Stimulated activated CD4-positive, alpha-beta T cell treated with anti-CD3 and anti-CD28 coated beads, Interleukin-1b, Interleukin-23, amount 100 ng/mL, for 24 hours (primary cell): ENCODE results near the gene INSR.
"Not testable (repeated sequence)": the region's sequence is repeated elsewhere in the genome, so short reads cannot be mapped to it uniquely, and the experiment has no call there.

Experiments
- DNase-seq, 4 experiments: peaks; one replicate each; pipeline ENCODE4 v3.0.0-alpha.2; 2020; ENCODE audit warnings: low read depth in 4 of 4, low spot score in 1 of 4

Gene INSR

DNA sequence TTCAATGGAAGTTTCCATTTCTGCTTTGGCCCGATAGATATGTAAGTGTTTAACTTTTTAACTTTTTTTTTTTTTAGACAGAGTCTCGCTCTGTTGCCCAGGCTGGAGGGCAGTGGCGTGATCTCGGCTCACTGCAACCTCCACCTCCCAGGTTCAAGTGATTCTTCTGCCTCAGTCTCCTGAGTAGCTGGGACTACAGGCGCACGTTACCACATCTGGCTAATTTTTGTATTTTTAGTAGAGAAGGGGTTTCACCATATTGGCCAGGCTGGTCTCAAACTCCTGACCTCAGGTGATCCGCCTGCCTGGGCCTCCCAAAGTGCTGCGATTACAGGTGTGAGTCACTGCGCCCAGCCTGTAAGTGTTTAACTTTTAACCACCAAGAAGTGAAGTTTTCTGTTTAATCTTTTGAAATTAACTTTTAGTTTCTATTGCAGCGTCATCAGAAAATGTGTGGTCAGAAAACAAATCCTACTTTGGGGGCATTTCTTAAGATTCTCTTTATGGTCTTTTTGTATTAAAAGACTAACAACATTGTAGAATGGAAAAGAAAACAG is 147.0 kb downstream of the INSR start:
- not testable (repeated sequence) for DNase-seq

DNA sequence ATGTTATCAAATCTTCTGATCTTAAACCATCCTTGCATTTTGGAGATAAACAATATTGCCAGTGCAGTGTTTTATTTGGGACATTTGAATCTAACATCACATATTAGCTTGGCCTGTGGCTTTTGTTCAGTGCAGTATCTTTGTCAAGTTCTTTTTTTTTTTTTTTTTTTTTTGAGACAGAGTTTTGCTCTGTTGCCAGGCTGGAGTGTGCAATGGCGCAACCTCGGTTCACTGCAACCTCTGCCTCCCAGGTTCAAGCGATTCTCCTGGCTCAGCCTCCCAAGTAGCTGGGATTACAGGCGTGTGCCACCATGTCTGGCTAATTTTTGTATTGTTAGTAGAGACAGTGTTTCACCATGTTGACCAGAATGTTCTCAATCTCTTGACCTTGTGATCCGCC is 148.1 kb downstream of the INSR start:
- DNase-seq = not testable (repeated sequence)

DNA sequence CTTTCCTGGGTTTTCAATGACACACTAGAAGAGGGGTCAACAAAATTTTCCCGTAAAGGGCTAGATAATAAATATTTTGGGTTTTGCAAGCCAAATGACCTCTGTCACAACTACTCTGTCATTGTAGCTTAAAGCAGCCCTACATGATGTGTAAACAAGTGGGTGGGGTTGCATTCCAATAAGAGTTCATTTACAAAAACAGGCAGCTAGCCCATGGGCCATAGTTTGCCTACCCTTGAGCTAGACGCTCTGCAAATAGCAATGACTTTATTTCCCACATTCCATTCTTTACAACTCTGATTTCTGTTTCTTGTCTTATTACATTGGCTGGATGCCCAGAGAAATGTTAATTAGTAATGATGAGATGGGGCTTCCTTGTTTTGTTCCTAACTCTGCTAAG is 148.7 kb downstream of the INSR start:
- no peak for DNase-seq

DNA sequence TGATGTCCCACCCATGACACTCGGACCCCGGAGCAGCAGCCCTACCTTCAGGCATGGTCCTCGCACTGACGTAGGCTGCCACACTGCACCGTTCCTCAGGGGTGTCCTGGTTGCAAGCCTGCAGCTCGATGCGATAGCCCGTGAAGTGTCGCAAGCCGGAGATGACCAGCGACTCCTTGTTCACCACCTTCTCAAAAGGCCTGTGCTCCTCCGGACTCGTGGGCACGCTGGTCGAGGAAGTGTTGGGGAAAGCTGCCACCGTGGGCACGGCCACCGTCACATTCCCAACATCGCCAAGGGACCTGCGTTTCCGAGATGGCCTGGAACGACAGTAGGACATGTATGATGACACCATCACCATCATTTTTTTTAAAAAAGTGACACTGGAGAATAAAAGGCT is 151.4 kb downstream of the INSR start:
- DNase-seq = no peak

DNA sequence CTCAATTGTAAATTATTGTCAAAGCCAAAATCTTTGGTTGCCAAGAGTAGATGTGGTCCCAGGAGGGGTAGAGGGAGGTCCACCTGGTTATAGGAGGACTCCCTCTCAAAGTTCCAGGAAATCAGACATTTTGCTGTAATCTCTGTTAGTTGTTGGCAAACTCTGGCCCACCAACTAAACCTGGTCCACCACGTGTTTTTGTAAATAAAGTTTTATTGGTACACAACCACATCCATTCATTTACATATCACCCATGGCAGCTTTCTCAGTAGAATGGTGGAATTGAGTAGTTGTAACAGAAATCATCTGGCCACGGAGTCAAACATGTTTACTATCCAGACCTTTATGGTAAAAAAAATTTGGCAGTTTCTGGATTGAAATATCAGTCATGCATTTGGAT is 154.1 kb downstream of the INSR start:
- no peak for DNase-seq

DNA sequence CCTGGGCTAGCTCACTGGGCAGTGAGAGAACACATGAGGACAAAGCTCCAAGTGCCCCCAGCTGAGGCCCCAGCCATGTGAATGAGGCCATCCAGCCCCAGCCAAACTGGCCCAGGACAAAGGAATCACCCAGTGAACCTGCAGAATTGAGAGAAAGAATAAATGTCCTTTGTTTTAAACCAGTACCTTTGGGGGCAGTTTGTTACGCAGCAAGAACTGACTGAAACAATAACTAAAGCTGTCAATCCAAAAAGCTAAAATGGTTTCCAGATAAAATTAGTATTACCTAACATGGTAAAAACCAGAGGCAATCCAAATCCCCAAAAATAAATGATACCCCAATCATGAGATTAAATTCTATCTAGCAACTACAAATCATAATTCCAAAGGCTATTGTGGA is 155.1 kb downstream of the INSR start:
- no peak for DNase-seq

DNA sequence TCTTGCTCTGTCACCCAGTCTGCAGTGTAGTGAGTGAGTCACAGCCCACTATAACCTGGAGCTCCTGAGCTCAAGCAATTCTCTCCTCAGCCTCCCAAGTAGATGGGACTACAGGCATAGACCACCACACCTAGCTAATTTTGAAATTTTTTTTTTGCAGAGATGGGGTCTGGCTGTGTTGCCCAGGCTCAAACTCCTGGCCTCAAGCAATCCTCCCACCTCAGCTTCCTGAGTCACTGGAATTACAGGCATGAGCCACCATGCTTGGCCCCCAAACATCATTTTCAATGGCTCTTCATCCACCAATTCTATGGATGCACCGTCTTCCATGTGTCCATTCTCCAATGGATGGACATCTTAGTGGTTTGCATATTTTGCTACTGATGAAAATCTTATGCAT is 155.8 kb downstream of the INSR start:
- DNase-seq = no peak

DNA sequence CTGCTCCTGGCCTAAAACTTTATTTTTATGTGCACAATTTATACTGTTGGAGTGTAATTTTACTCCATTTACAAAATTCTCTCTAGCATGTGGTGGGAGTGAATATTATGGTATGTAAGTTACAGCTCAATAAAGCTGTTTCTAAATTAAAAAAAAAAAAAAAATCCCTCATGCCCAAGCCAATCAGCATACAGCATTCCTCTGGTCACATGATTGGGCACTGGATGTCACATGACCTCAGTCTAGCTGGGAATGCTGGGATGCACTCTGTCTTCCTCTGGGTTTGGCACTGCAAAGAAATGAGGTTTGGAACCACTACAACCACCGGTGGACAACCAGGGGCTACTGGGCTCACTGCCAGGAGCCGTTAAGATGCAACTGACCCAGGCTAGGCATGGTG is 157.1 kb downstream of the INSR start:
- DNase-seq = no peak

DNA sequence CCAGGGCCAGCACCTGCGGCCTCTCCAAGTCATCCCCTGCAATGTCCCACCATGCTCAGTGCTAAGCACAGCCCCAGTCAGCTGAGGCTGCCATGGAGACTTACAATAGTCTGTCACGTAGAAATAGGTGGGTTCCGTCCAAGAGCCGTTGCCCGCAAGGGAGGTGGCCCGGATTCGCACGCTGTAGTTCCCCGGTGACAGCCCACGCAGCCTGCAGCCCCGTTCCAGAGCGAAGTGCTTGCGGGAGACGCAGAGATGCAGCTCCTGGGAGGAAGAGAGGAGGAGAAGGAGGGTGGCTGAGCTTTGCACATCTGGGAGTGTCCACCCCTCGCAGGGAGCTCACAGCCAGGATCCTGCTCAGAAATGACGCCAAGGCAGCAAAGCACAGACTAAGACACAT is 162.2 kb downstream of the INSR start:
- DNase-seq = no peak

DNA sequence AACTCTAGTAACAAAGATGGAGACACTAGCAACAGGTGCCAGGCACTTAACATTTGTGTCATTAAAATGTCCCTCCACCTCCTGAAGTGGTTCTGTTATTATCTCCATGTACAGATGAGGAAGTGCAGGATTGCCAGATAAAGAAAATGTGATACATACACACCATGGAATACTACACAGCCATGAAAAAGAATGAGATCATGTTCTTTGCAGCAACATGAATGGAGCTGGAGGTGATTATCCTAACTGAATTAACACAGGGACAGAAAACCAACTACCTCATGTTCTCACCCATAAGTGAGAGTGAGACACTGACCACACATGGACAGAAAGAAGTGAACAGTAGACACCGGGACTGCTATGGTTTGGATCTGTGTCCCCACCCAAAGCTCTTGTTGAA is 164.2 kb downstream of the INSR start:
- DNase-seq = no peak

DNA sequence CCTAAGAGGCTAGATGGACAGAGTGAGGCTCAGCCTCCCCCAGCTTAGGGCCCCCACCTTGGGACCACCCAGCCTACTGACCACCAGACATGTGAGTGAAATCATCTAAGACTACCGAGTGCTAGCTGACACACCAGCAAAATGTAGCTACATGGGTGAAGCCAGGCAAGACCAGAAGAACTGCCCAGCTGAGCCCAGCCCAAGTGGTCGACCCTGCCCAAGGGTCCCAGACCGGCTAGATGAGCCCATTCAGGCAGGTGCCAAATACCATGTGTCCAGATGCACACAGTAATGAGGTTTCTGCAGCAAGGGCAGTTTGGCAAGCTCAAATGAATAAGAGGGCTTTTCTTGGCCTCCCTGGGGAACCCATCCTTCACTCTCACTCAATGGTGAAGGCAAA is 168.1 kb downstream of the INSR start:
- DNase-seq = no peak

DNA sequence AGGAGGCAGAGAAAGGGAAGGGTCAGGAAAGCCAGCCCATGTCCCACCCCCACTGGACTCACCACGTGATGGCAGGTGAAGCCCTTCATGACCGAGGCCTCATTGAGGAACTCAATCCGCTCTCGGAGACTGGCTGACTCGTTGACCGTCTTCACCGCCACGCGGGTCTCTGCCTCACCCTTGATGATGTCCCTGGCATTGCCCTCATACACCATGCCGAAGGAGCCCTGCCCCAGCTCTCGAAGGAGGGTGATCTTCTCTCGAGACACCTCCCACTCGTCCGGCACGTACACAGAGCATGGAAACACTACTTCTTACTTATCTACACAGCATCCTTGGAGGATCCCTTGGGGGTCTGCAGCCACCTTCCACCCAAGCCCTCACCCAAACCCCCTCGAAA is 169.0 kb downstream of the INSR start:
- DNase-seq = no peak

DNA sequence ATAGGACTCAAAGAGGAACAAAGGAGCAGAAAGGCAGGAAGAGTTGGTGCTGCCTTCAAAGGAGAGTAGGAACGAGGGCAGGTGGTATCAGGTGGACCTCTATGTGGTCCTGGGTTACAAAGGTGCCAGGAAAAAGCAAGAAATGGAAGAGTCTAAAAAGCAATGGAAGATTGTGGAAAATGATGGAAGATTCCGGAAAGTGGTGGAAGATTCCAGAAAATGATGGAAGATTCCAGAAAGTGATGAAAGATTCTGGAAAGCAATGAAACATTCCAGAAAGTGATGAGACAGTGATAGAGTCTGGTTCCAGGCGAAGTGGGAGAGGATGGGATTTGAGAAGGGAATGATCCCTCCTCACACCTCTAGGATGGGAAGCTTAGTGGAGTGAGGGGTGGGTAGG is 169.4 kb downstream of the INSR start:
- DNase-seq = no peak

DNA sequence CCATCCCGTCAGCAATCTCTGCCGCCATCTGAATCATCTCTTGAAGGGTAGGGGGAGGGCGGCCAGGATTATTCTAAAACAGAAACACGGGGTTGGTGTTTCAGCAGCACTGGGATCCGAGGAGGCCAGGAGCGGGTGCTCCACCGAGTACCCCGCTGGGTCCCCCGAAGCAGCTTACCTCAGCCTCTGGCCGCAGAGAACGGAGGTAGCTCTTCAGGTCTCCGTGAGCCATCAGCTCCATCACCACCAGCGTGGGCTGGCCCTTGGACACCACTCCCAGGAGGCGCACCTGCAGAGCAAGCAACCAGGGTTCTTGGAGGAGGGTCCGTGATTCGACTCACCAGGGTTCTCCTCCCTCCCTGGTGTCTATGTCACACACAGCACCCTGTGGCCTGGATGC is 171.5 kb downstream of the INSR start:
- DNase-seq = no peak

DNA sequence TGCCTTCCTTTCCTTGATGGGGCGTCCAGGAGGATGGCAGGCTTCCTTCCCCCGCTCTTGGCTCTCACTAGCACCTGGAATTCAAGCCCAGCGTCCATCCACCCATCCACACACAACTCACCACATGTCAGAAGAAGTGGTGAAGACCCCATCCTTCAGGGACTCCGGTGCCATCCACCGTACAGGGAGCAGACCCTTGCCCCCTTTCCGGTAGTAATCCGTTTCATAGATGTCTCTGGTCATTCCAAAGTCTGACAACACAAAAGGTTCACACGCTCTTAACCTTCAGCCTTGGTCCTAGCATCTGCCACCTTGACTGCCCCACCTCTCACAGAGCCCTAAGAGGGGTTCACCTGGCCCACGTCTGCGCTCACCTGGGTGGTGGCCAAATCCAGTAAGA is 173.7 kb downstream of the INSR start:
- no peak for DNase-seq

DNA sequence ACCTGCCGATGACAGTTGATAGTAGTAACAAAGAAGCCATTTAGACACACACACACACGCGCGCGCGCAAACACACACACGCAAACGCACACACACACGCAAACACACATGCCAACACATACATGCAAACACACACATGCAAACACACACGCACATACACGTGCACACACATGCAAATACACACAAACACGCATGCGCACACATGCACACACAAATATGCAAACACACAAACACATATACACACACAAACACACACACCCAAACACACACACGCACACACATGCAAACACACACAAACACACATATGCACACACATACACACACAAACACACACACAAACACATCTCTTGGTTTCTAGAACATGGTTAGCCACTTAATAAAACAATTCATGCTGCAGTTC is 174.6 kb downstream of the INSR start:
- DNase-seq = no peak

DNA sequence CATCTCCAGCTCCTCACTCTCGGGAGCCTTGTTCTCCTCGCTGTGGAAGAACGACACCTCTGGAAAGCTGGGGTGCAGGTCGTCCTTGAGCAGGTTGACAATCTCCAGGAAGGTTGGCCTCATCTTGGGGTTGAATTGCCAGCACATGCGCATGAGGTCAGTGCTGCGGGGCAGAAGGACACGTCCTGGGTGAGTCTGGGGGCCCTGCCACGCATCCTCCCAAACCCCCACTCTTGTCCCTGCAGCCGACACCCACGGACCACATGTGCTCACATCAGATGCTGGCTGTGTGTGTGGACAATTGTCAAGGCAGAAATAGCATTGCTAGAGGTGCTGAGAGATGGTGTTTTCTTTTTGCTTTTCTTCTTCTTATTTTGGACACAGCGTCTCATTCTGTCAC is 177.0 kb downstream of the INSR start:
- no peak for DNase-seq

DNA sequence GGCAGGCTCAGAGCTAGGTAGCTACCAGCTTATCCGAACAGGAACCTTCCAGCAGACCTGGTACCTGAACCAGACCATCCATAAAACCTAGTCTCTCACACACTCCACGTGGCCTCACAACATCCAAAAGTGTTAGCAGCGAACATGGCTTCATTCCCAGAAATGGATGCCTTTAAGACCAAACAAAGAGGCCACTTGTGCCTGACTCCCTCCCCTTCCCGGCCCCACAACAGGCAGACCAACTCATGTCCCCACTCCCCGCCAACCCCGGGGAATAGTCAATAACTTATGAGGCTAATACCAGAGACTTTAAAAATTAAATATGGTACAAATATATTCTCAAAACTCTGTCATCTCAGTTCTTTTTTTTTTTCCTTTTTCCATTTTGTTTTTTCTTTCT is 178.5 kb downstream of the INSR start:
- no peak for DNase-seq

DNA sequence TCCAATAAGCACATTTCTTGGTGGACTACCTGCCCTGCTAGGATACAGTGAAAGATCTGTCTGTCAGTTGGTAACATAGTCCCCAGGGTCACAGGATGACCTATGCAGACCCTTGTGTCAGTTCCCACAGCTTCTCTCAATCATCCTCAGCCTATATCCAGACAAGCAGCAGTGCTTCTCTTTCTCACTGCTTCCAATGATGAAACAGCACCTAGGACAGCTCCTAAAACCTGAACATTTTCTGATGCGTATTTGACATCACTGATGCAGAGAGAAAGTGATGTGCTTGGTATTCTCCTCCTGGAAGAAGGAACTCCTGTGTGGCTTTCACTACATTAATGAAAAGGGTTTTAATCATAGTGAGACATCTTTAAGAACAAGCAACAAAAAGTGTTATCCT is 181.0 kb downstream of the INSR start:
- DNase-seq = no peak

DNA sequence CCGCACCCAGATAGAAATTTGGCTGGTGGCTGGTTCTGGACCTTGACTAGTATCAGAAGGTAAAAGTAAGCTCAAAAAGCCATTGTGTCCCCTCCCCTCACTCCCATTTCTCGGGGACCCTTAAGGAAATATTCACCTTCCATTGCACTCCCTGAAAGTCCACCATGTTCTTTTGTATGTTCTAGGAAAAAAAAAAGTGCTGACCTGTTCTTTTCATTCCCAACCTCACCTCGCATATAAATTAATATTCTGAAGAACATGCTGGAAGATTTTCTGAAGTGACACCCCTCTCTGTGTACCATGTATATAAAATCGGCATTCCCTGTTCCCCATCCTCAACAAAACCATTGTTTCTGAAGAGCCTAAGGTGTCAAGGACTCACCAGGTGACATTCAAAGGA is 181.5 kb downstream of the INSR start:
- no peak for DNase-seq

DNA sequence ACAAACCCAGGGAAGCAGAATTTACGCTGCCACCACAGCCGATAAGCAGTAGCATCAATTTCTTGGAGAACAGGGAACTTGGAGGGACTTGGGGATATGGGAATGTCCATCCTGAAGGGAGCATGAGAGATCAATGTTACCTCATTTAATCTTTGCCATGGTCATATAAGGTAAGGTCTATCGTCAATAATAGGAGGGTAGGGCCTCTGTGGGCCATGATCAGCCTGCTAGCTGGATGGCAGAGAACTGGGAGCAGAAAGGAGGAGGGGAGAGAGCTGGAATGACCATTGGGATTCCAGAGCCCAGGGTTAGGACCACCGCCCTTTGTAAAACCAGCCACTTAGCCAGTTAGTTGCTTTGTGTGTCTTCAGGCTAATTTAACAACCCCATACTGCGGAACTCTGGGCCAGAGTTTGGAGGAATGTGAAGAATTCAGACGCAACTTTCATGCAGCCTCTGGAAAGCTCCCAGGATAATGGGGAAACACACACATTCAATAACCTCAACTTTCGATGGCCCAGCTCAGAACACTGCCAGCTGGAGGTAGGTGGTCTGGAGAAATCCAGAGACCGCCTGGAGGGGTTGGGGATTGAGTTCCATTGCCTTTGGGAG is 184.4 kb downstream of the INSR start:
- no peak for DNase-seq

DNA sequence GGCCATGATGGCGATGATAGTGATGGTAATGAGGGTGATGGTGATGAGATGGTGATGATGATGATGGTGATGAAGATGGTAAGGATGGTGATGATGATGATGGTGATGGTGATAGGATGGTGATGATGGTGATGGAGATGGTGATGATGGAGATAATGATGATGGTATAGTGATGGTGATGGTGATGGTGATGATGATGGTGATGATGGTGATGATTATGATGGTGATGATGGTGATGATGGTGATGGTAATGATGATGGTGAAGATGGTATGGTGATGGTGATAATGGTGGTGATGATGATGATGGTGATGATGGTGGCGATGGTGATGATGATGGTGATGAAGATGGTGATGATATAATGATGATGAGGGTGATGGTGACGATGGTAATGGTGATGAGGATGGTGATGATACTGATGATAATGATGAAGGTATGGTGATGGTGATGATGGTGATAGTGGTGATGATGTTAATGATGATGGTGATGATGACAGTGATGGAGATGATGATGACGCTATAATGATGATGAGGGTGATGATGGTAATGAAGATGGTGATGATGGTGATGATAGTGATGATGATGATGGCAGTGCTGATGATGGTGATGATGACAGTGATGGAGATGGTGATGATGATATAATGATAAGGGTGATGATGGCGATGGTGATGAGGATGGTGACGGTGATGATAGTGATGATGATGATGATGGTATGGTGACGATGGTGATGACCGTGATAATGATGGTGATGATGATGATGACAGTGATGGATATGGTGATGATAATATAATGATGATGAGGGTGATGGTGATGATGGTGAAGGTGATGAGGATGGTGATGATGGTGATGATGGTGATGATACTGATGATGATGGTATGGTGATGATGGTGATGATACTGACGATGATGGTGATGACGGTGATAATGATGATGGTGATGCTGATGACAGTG is 187.2 kb downstream of the INSR start:
- DNase-seq = no peak
